K562 (cell line): ENCODE data around the gene TMEM184A. TPM values are rescaled to one million over a fixed set of nuclear protein-coding genes. Genes with fewer than 3 reads are reported as not detected.

Source experiments
- CREBBP ChIP-seq: IDR thresholded peaks from one replicate; pipeline ENCODE4 v1.6.1; 2012; ENCODE audit warnings: low read depth, mild to moderate bottlenecking, control low read depth, inconsistent platforms, low read length
- DPF2 ChIP-seq: fragments of 450-650 bp; IDR thresholded peaks from 2 replicates; pipeline ENCODE4 v1.6.1; 2016
- ETS1 ChIP-seq: conservative IDR thresholded peaks from 2 replicates; pipeline ENCODE4 v1.6.1; 2011; ENCODE audit warnings: low read depth, mild to moderate bottlenecking, low read length; ENCODE audit not compliant: control insufficient read depth
- FOXA3 ChIP-seq, 2 experiments: fragments of 450-650 bp in 1 of 2; sonication (generic) in 1 of 2; formaldehyde crosslinking; IDR thresholded peaks in 1 of 2; conservative IDR thresholded peaks in 1 of 2; 2 replicates each; pipeline versions ENCODE4 v1.4.0 to v1.8.0; 2020 to 2022; ENCODE audit warnings: mild to moderate bottlenecking in 2 of 2, missing genetic modification reagents in 1 of 2
- HSF4 ChIP-seq: fragments of 250-450 bp; sonication (Bioruptor Pico); IDR thresholded peaks from 2 replicates; pipeline ENCODE4 v2.1.2; 2022; ENCODE audit warnings: mild to moderate bottlenecking, moderate library complexity, borderline replicate concordance
- IRF1 ChIP-seq: sonication (generic); formaldehyde crosslinking; IDR thresholded peaks from 2 replicates; pipeline ENCODE4 v1.8.0; 2022; ENCODE audit warnings: missing genetic modification reagents, mild to moderate bottlenecking, borderline replicate concordance
- NBN ChIP-seq: fragments of 450-650 bp; IDR thresholded peaks from 2 replicates; pipeline ENCODE4 v1.6.1; 2016; ENCODE audit warnings: low read depth, mild to moderate bottlenecking
- NR0B1 ChIP-seq: fragments of 450-650 bp; IDR thresholded peaks from one replicate; pipeline ENCODE4 v1.6.1; 2018; ENCODE audit warnings: mild to moderate bottlenecking, moderate library complexity; ENCODE audit not compliant: partially characterized antibody
- NR1H2 ChIP-seq: sonication (generic); formaldehyde crosslinking; IDR thresholded peaks from 2 replicates; pipeline ENCODE4 v1.4.0; 2020; ENCODE audit warnings: mild to moderate bottlenecking, missing genetic modification reagents
- PTBP1 ChIP-seq: fragments of 200-400 bp; formaldehyde crosslinking; IDR thresholded peaks from 2 replicates; pipeline ENCODE4 v1.6.1; 2017; ENCODE audit warnings: low read depth, low read length
- RAD51 ChIP-seq: fragments of 450-650 bp; IDR thresholded peaks from 2 replicates; pipeline ENCODE4 v1.7.1; 2016; ENCODE audit warnings: low read depth, mild to moderate bottlenecking, borderline replicate concordance
- SRF ChIP-seq, 2 experiments: fragments of 250-450, 450-650 bp in 1 of 2; sonication (Bioruptor Pico) in 1 of 2; sonication (generic) in 1 of 2; formaldehyde crosslinking; IDR thresholded peaks; 2 replicates each; pipeline versions ENCODE4 v1.5.0 to v1.5.1; 2020 to 2022; ENCODE audit warnings: mild to moderate bottlenecking in 1 of 2, missing genetic modification reagents in 1 of 2
- SRSF9 ChIP-seq: fragments of 200-400 bp; formaldehyde crosslinking; IDR thresholded peaks from 2 replicates; pipeline ENCODE4 v1.6.1; 2017; ENCODE audit warnings: low read depth, low read length, borderline replicate concordance
- TBL1XR1 ChIP-seq, 2 experiments: IDR thresholded peaks; 2 replicates each; pipeline ENCODE4 v1.6.1; 2012; ENCODE audit warnings: improper control_type of control experiment in 2 of 2, low read length in 2 of 2, mild to moderate bottlenecking in 1 of 2
- TFAP4 ChIP-seq: sonication (generic); formaldehyde crosslinking; IDR thresholded peaks from 2 replicates; pipeline ENCODE4 v1.8.0; 2022; ENCODE audit warnings: missing genetic modification reagents, mild to moderate bottlenecking, moderate library complexity, borderline replicate concordance
- TSC22D4 ChIP-seq: fragments of 450-650 bp; IDR thresholded peaks from 2 replicates; pipeline ENCODE4 v1.6.1; 2016; ENCODE audit warnings: missing genetic modification characterization, missing biosample characterization, control low read depth
- USF1 ChIP-seq: sonication (generic); formaldehyde crosslinking; IDR thresholded peaks from 2 replicates; pipeline ENCODE4 v1.9.0; 2022; ENCODE audit warnings: mild to moderate bottlenecking, missing genetic modification reagents
- YBX1 ChIP-seq: fragments of 450-650 bp; IDR thresholded peaks from 2 replicates; pipeline ENCODE4 v1.7.1; 2016; ENCODE audit warnings: mild to moderate bottlenecking
- ZNF24 ChIP-seq: fragments of 450-650 bp; IDR thresholded peaks from 2 replicates; pipeline ENCODE4 v1.6.1; 2016
- ZNF431 ChIP-seq: sonication (generic); formaldehyde crosslinking; IDR thresholded peaks from 2 replicates; pipeline ENCODE4 v1.8.0; 2022; ENCODE audit warnings: mild to moderate bottlenecking, missing genetic modification reagents
- ZNF696 ChIP-seq: fragments of 250-450 bp; sonication (Bioruptor Pico); conservative IDR thresholded peaks from 2 replicates; pipeline ENCODE4 v1.4.0; 2020; ENCODE audit warnings: mild to moderate bottlenecking, moderate library complexity
- ZNF77 ChIP-seq: fragments of 250-450 bp; sonication (Bioruptor Pico); IDR thresholded peaks from 2 replicates; pipeline ENCODE4 v1.5.0; 2020
- polyA plus RNA-seq, 8 experiments: library from polyadenylated mRNA; depleted of rRNA in 4 of 8; stranded (reverse) in 5 of 8; unstranded in 3 of 8; fragments of >200 nt; fragmentation: Nextera tagmentation in 2 of 8; fragmentation: Illumina TruSeq in 1 of 8; extraction: Ambion mirVana in 2 of 8; extraction: Trizol in 1 of 8; gene quantifications; 2 replicates each; pipeline versions ENCODE4 v1.2.1 to v1.2.3, GENCODE V29; 2011 to 2014; ENCODE audit warnings: inconsistent platforms in 1 of 8, missing spikeins in 1 of 8
- total RNA-seq, 7 experiments: library from RNA; depleted of rRNA in 6 of 7; stranded (reverse); fragments of >200 nt in 6 of 7; fragmentation: Illumina TruSeq in 2 of 7; extraction: Trizol in 2 of 7; gene quantifications; 2 replicates each; pipeline versions ENCODE4 v1.2.1 to v1.2.3, GENCODE V29; 2011 to 2021; ENCODE audit warnings: low replicate concordance in 1 of 7

TMEM184A gene
- total and polyA plus RNA-seq, 9 of the 15 experiments (the other 6 are each of a cell fraction or from before 2014, with no cell fraction given) = 0.10 to 0.18 (median 0.11) TPM; not detected in 6

GRCh38 chr7:1569833-1570632, 14.0 kb upstream of the TMEM184A start, which contains the start of gene PSMG3 (continued):
- TF ChIP-seq IRF1 (CRISPR knock-in tag) (no peak), ZNF431 (0 out of 2 replicates have a peak, but pooled peaks have one; percentile 14), SRF (CRISPR knock-in tag; IDR thresholded peaks at IDR 0.05) (no peak), HSF4 (CRISPR knock-in tag) (no peak), ETS1 (peak; percentile 60), ZNF24 (peak; percentile 69), DPF2 (no peak), NBN (0 out of 2 replicates have a peak, but pooled peaks have one; percentile 48), NR0B1 (no peak), CREBBP (no peak), TSC22D4 (tag) (no peak), SRSF9 (no peak), TFAP4 (CRISPR knock-in tag) (peak; percentile 61; the same call in 1 of the 2 replicates), TBL1XR1 (IDR thresholded peaks at IDR 0.05; ENCODE audit: low read length in 2 of 2) (0 out of 4 replicates have a peak, but pooled peaks of 1 of the 2 experiments have one; percentile 36), USF1 (CRISPR knock-in tag) (no peak), ZNF77 (no peak), RAD51 (no peak; the same call in 1 of the 2 replicates), NR1H2 (CRISPR knock-in tag) (no peak), FOXA3 (CRISPR knock-in tag; conservative IDR thresholded peaks at IDR 0.05 in 1 of 2, IDR thresholded peaks at IDR 0.05 in 1 of 2) (no peak), YBX1 (no peak), ZNF696 (CRISPR knock-in tag) (no peak), PTBP1 (no peak)
